Measurements from ENCODE around the gene KRT35.
A peak's percentile ranks its signal among the peaks of the same experiment; 100 is the strongest.

KRT35 gene

GRCh38 chr17:41498276-41498675 lies 17.3 kb upstream of the KRT35 start:
- ChIA-PET POLR2A (no interaction called here), CTCF (interaction anchor here (0.6 to 3.1 kb wide), 13 partner anchors 10 to 689 kb away, joined by 3 to 25 read pairs (median 4); partner anchors contain the start of gene KRT35)
- no peaks in the 10 kb centered on the region for H3K9me3 ChIP-seq (ENCODE audit: control insufficient read depth, insufficient read depth, low read depth, low read length)
- no peak overlapping the region for H3K27ac ChIP-seq (ENCODE audit: extremely low read depth, low read depth, low read length)
- H3K4me3 ChIP-seq (ENCODE audit: low read depth, low read length), result no peak overlapping the region
- no peak for TF ChIP-seq ZBTB6 (tag by site-specific recombination; IDR thresholded peaks at IDR 0.05)
- TF ChIP-seq ZNF416 (tag by site-specific recombination; IDR thresholded peaks at IDR 0.05), result no peak
- no peak for TF ChIP-seq HIC1 (tag by site-specific recombination; IDR thresholded peaks at IDR 0.05)
- peak; percentile 59 for TF ChIP-seq ZBTB17 (tag by site-specific recombination; IDR thresholded peaks at IDR 0.05)
- no peak for TF ChIP-seq ZNF544 (tag by site-specific recombination; IDR thresholded peaks at IDR 0.05)
- no peak for TF ChIP-seq ZNF274 (IDR thresholded peaks at IDR 0.05; ENCODE audit: low read length)
- no peak for TF ChIP-seq ZNF274 (tag by site-specific recombination; IDR thresholded peaks at IDR 0.05; ENCODE audit: borderline replicate concordance)
- TF ChIP-seq PRDM2 (tag by site-specific recombination; IDR thresholded peaks at IDR 0.05; ENCODE audit: borderline replicate concordance), result no peak
- TF ChIP-seq ZNF514 (tag by site-specific recombination; IDR thresholded peaks at IDR 0.05), result no peak
- no peak for TF ChIP-seq ZNF394 (tag by site-specific recombination; IDR thresholded peaks at IDR 0.05; ENCODE audit: borderline replicate concordance)
- no peak for TF ChIP-seq ZNF202 (tag by site-specific recombination; IDR thresholded peaks at IDR 0.05; ENCODE audit: borderline replicate concordance)
- no peak for TF ChIP-seq ZBTB49 (tag by site-specific recombination; IDR thresholded peaks at IDR 0.05; ENCODE audit: low read depth)
- peak; percentile 96 for TF ChIP-seq ZNF664 (tag by site-specific recombination; IDR thresholded peaks at IDR 0.05)
- no peak for TF ChIP-seq ZNF174 (tag by site-specific recombination; IDR thresholded peaks at IDR 0.05)
- peaks cover 2% of the 10 kb centered on the region for H3K4me1 ChIP-seq (ENCODE audit: control insufficient read depth, insufficient read depth, low read length)
- no peaks in the 10 kb centered on the region for H3K36me3 ChIP-seq (ENCODE audit: control insufficient read depth in 2 of 2, insufficient read depth in 1 of 2, low read length in 2 of 2)
